ENCODE measurements around the gene PAPLN.
A peak's percentile ranks its signal among the peaks of the same experiment; 100 is the strongest.

Gene PAPLN

GRCh38 chr14:73263606-73264005 is 26.3 kb downstream of the PAPLN start:
- no peak for DNase-seq

GRCh38 chr14:73264080-73264884 is 27.0 kb downstream of the PAPLN start:
- no peak for DNase-seq

- DNase-seq, result no peak
Observed at GRCh38 chr14:73264885-73265720, 27.8 kb downstream of the PAPLN start.

GRCh38 chr14:73265721-73266046 is 28.4 kb downstream of the PAPLN start:
- no peak for DNase-seq

GRCh38 chr14:73266317-73266716 is 29.0 kb downstream of the PAPLN start:
- DNase-seq, result no peak

- no peak for DNase-seq
Observed at GRCh38 chr14:73267474-73267873, 30.2 kb downstream of the PAPLN start.

GRCh38 chr14:73269729-73270531 is 32.6 kb downstream of the PAPLN start:
- DNase-seq, result no peak

- no peak for DNase-seq
Observed at GRCh38 chr14:73272393-73272792, 35.1 kb downstream of the PAPLN start.

- DNase-seq, result peak; percentile 40 to 80
Observed at GRCh38 chr14:73273799-73274198, 36.5 kb downstream of the PAPLN start.

- no peak for DNase-seq
Observed at GRCh38 chr14:73276836-73277235, 39.5 kb downstream of the PAPLN start.

GRCh38 chr14:73277376-73277775 is 40.1 kb downstream of the PAPLN start:
- no peak for DNase-seq

GRCh38 chr14:73280903-73281302 is 43.6 kb downstream of the PAPLN start:
- no peak for DNase-seq

GRCh38 chr14:73283608-73284379 is 46.5 kb downstream of the PAPLN start:
- DNase-seq, result peak; percentile 38 to 72

GRCh38 chr14:73285979-73286378 is 48.7 kb downstream of the PAPLN start:
- no peak for DNase-seq

- no peak for DNase-seq
Observed at GRCh38 chr14:73286598-73286997, 49.3 kb downstream of the PAPLN start.

- DNase-seq, result no peak
Observed at GRCh38 chr14:73287071-73287470, 49.8 kb downstream of the PAPLN start.

- no peak for DNase-seq
Observed at GRCh38 chr14:73289308-73289707, 52.0 kb downstream of the PAPLN start.

GRCh38 chr14:73289729-73290128 is 52.4 kb downstream of the PAPLN start:
- DNase-seq, result no peak

- DNase-seq, result no peak
Observed at GRCh38 chr14:73290279-73290678, 53.0 kb downstream of the PAPLN start.

- DNase-seq, result no peak
Observed at GRCh38 chr14:73293782-73294781, 56.8 kb downstream of the PAPLN start.

GRCh38 chr14:73295198-73295796 is 58.0 kb downstream of the PAPLN start:
- DNase-seq, result peak; percentile 25 to 79

Data from NCI-H526 (cell line).